H1 (cell line): ENCODE results near the gene PBXIP1. TPM values are rescaled to one million over a fixed set of nuclear protein-coding genes. Genes with fewer than 3 reads are reported as not detected.
A peak's percentile ranks its signal among the peaks of the same experiment; 100 is the strongest.

Source experiments
- CBX5 ChIP-seq: fragments of 300-800, 300-1000 bp; sonication (generic); IDR thresholded peaks from 2 replicates; pipeline ENCODE4 v1.7.1; 2016; ENCODE audit warnings: antibody characterized with exemption, low read length, low read depth
- E2F6 ChIP-seq: IDR thresholded peaks from 2 replicates; pipeline ENCODE4 v1.6.1; 2012; ENCODE audit warnings: inconsistent platforms
- FOSL1 ChIP-seq: IDR thresholded peaks from 2 replicates; pipeline ENCODE4 v1.6.1; 2011; ENCODE audit warnings: mild to moderate bottlenecking, low read depth, low read length, moderate library complexity; ENCODE audit not compliant: insufficient read depth
- HDAC6 ChIP-seq: IDR thresholded peaks from one replicate; pipeline ENCODE4 v1.7.1; 2012; ENCODE audit warnings: low read depth, mild to moderate bottlenecking, inconsistent platforms, low read length, moderate library complexity
- MAX ChIP-seq: IDR thresholded peaks from 2 replicates; pipeline ENCODE4 v1.6.1; 2012; ENCODE audit warnings: inconsistent platforms
- RBBP5 ChIP-seq: IDR thresholded peaks from 2 replicates; pipeline ENCODE4 v1.7.1; 2012; ENCODE audit warnings: low read depth, mild to moderate bottlenecking, inconsistent platforms, low read length, moderate library complexity, borderline replicate concordance
- SIRT6 ChIP-seq: IDR thresholded peaks from one replicate; pipeline ENCODE4 v1.7.1; 2012; ENCODE audit warnings: low read length, inconsistent platforms
- SP1 ChIP-seq: IDR thresholded peaks from 2 replicates; pipeline ENCODE4 v1.6.1; 2011; ENCODE audit warnings: low read depth, low read length
- SUZ12 ChIP-seq: fragments of 200-600 bp; sonication (generic); IDR thresholded peaks from 2 replicates; pipeline ENCODE4 v1.6.1; 2012; ENCODE audit warnings: mild to moderate bottlenecking, inconsistent platforms, low read length, moderate library complexity, mixed read lengths
- polyA plus RNA-seq, 7 experiments: library from polyadenylated mRNA; depleted of rRNA in 3 of 7; stranded (reverse) in 5 of 7; unstranded in 2 of 7; fragments of >200 nt in 5 of 7; fragments of 200-250 nt in 2 of 7; gene quantifications; 1 replicate in 5 of 7; 2 replicates in 1 of 7; 4 replicates in 1 of 7; pipeline versions ENCODE4 v1.2.1 to v1.2.3, GENCODE V29; 2011 to 2013; ENCODE audit warnings: missing spikeins in 2 of 7, mixed read lengths in 2 of 7
- total RNA-seq: library from RNA; stranded (reverse); fragmentation: NEBNext Ultra II Directional; extraction: Animal tissue kit (Norgen Biotek cat#: 25700); gene quantifications from 2 replicates; pipeline ENCODE4 v1.2.1, GENCODE V29; 2021

Gene PBXIP1
- total and polyA plus RNA-seq, 2 of the 8 experiments (the other 6 are each of a cell fraction or from before 2014, with no cell fraction given): 12.0 to 19.8 TPM

GRCh38 chr1:154982897-154983648 is 27.2 kb upstream of the PBXIP1 start, which contains the start of gene FLAD1 (continued):
- no peak for TF ChIP-seq SIRT6
- no peak for TF ChIP-seq RBBP5
- TF ChIP-seq FOSL1: no peak
- no peak for TF ChIP-seq HDAC6
- peak; percentile 95 for TF ChIP-seq E2F6
- TF ChIP-seq SP1: peak; percentile 100
- no peak for TF ChIP-seq SUZ12
- no peak for TF ChIP-seq CBX5
- TF ChIP-seq MAX: peak; percentile 94
- TF ChIP-seq, all 59 proteins: peak for 23
